Esophagus muscularis mucosa (tissue), 4 donors: Measurements from ENCODE around the gene UGGT1. TPM values are rescaled to one million over a fixed set of nuclear protein-coding genes. Genes with fewer than 3 reads are reported as not detected.

Source experiments
- DNase-seq: peaks from one replicate; pipeline ENCODE4 v3.0.0-alpha.2; 2017; ENCODE audit errors: extremely low spot score
- H3K27ac ChIP-seq, 4 donors: fragments of 200-600 bp; sonication (generic); replicated peaks in 1 of 4; 1 replicate in 3 of 4; 2 replicates in 1 of 4; pipeline ENCODE4 v1.5.1; 2016 to 2019; ENCODE audit warnings: mild to moderate bottlenecking in 1 of 4
- H3K27me3 ChIP-seq, 4 donors: fragments of 200-600 bp; sonication (generic); one replicate each; pipeline versions ENCODE4 v1.5.1 to v1.6.0; 2016 to 2019
- H3K36me3 ChIP-seq, 4 donors: fragments of 200-600 bp; sonication (generic); one replicate each; pipeline ENCODE4 v1.5.1; 2016 to 2019
- H3K4me1 ChIP-seq, 4 donors: fragments of 200-600 bp; sonication (generic); one replicate each; pipeline ENCODE4 v1.5.1; 2016 to 2019
- H3K4me3 ChIP-seq, 4 donors: fragments of 200-600 bp; sonication (generic); 1 replicate in 2 of 4; 2 replicates in 2 of 4; pipeline ENCODE4 v1.5.1; 2016 to 2019; ENCODE audit warnings: mild to moderate bottlenecking in 4 of 4, moderate library complexity in 1 of 4
- H3K9me3 ChIP-seq, 4 donors: fragments of 200-600 bp; sonication (generic); 1 replicate in 3 of 4; 2 replicates in 1 of 4; pipeline ENCODE4 v1.5.1; 2016 to 2019
- EP300 ChIP-seq: sonication (generic); formaldehyde crosslinking; IDR thresholded peaks from one replicate; pipeline ENCODE4 v1.6.1; 2017; ENCODE audit warnings: antibody characterized with exemption
- POLR2A ChIP-seq: fragments of 450-650 bp; IDR thresholded peaks from one replicate; pipeline ENCODE4 v1.6.1; 2017; ENCODE audit warnings: antibody characterized with exemption, moderate library complexity, mild to moderate bottlenecking, low read depth
- POLR2AphosphoS5 ChIP-seq, 2 donors: sonication (generic); formaldehyde crosslinking; IDR thresholded peaks; one replicate each; pipeline ENCODE4 v1.6.1; 2017; ENCODE audit warnings: antibody characterized with exemption in 2 of 2
- WGBS: methylation state at CpG from one replicate; pipeline ENCODE4 v1.1.5; 2018; 5-methylcytosine and 5-hydroxymethylcytosine counted together
- intact Hi-C: fragments of 100-400 bp; cut with DNase I; formaldehyde crosslinking; loops from one replicate; pipeline ENCODE4 v1.15.1; 2023
- total RNA-seq, 4 donors: library from RNA; depleted of rRNA; stranded (reverse); fragments of >200 nt; gene quantifications; one replicate each; pipeline versions ENCODE4 v1.1.0 to v1.2.1, GENCODE V29; 2016
- TF ChIP-seq, protein P1 (sequence below), 3 experiments: fragments of 200-600 bp in 2 of 3; fragments of 450-650 bp in 1 of 3; sonication (generic) in 2 of 3; IDR thresholded peaks; one replicate each; pipeline ENCODE4 v1.5.1; 2017 to 2019; ENCODE audit warnings: antibody characterized with exemption in 3 of 3, mild to moderate bottlenecking in 2 of 3, moderate library complexity in 1 of 3

UGGT1 gene
- total RNA-seq, 4 donors from 2014 or later: 27.0 to 32.4 (median 27.6) TPM

DNA sequence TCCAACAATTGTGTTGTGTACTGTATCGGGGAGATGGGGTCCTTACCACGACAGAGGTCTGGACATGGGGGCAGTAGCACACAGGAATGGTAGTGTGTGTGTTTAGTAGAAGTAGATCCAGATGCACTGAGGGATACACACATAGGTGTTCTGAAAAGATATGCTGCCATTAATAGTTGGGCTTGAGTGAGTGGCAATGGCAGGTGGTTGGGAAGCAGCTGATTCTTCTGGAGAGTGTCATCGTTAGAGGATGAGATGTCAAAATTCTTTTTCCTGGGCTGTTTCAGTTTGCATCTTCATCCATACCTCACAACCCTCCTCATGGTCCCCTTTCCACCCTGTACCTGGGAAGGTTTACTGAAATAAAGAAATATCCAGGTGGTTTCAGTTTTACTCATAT lies 66.6 kb downstream of the UGGT1 start:
- intact Hi-C loops: no loop called here
- no peaks in the 10 kb centered on the region for H3K9me3 ChIP-seq
- DNase-seq: no peak
- no peaks in the 10 kb centered on the region for H3K27me3 ChIP-seq
- TF ChIP-seq POLR2A (no peak), POLR2AphosphoS5 (IDR thresholded peaks at IDR 0.05) (no peak)
- WGBS: 95% methylated on average over 3 of the region's 3 CpGs
- H3K4me3 ChIP-seq: no peak overlapping the region
- peaks cover 20 to 92% (median 58%) of the 10 kb centered on the region in 4 donors for H3K36me3 ChIP-seq
- no peaks in the 10 kb centered on the region for H3K4me1 ChIP-seq
- no peak overlapping the region for H3K27ac ChIP-seq

DNA sequence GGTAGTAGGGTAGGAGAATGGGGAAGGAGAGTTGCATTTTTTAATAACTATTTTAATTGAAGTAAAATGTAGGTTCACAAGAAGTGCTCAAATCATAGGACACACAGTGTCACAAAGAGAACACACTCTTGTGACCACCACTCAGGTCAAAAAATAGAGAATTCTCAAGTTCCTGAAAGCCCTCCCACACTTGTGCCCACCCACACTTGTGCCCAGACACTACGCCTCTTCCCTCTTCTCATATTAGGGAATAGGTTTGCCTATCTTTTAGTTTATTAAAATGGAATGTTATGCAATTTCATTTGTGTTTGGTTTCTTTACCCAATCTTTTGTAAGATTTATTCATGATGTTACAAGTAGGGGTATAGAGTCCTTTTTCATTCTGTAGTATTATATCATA lies 67.2 kb downstream of the UGGT1 start:
- Histone ChIP-seq H3K27me3 (no peaks in the 10 kb centered on the region), H3K4me3 (no peak overlapping the region), H3K9me3 (no peaks in the 10 kb centered on the region), H3K4me1 (no peaks in the 10 kb centered on the region), H3K27ac (no peak overlapping the region), H3K36me3 (peaks cover 20 to 89% (median 61%) of the 10 kb centered on the region in 4 donors)
- intact Hi-C loops: no loop called here
- no peak for DNase-seq
- 94% methylated on average over 1 of the region's 1 CpG for WGBS
- TF ChIP-seq, protein P1, sequence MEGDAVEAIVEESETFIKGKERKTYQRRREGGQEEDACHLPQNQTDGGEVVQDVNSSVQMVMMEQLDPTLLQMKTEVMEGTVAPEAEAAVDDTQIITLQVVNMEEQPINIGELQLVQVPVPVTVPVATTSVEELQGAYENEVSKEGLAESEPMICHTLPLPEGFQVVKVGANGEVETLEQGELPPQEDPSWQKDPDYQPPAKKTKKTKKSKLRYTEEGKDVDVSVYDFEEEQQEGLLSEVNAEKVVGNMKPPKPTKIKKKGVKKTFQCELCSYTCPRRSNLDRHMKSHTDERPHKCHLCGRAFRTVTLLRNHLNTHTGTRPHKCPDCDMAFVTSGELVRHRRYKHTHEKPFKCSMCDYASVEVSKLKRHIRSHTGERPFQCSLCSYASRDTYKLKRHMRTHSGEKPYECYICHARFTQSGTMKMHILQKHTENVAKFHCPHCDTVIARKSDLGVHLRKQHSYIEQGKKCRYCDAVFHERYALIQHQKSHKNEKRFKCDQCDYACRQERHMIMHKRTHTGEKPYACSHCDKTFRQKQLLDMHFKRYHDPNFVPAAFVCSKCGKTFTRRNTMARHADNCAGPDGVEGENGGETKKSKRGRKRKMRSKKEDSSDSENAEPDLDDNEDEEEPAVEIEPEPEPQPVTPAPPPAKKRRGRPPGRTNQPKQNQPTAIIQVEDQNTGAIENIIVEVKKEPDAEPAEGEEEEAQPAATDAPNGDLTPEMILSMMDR (IDR thresholded peaks at IDR 0.05): no peak
- TF ChIP-seq EP300 (no peak), POLR2A (no peak), POLR2AphosphoS5 (IDR thresholded peaks at IDR 0.05) (no peak)

DNA sequence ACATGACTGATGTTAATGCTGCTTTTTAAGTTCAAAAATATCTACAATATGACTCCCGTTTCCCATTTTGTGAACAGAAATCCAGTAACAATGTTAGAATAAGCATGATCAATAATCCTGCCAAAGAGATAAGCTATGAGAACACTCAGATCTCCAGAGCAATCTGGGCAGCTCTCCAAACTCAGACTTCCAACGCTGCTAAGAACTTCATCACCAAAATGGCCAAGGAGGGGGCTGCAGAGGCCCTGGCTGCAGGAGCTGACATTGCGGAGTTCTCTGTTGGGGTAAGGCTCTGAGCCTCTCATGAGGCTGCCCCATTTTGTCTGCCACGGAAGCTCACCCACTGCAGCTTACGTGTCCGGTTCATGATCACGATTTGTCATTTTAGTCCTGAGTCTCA lies 68.4 kb downstream of the UGGT1 start:
- Histone ChIP-seq H3K4me3 (no peak overlapping the region), H3K4me1 (no peaks in the 10 kb centered on the region), H3K27me3 (no peaks in the 10 kb centered on the region), H3K36me3 (peaks cover 21 to 90% (median 54%) of the 10 kb centered on the region in 4 donors), H3K27ac (no peak overlapping the region), H3K9me3 (no peaks in the 10 kb centered on the region)
- no peak for DNase-seq
- 81% methylated on average over 7 of the region's 7 CpGs for WGBS
- intact Hi-C loops: no loop called here
- no peak for TF ChIP-seq POLR2A
- TF ChIP-seq, protein P1 (IDR thresholded peaks at IDR 0.05): no peak
- TF ChIP-seq POLR2AphosphoS5 (IDR thresholded peaks at IDR 0.05): no peak
- TF ChIP-seq EP300: no peak

DNA sequence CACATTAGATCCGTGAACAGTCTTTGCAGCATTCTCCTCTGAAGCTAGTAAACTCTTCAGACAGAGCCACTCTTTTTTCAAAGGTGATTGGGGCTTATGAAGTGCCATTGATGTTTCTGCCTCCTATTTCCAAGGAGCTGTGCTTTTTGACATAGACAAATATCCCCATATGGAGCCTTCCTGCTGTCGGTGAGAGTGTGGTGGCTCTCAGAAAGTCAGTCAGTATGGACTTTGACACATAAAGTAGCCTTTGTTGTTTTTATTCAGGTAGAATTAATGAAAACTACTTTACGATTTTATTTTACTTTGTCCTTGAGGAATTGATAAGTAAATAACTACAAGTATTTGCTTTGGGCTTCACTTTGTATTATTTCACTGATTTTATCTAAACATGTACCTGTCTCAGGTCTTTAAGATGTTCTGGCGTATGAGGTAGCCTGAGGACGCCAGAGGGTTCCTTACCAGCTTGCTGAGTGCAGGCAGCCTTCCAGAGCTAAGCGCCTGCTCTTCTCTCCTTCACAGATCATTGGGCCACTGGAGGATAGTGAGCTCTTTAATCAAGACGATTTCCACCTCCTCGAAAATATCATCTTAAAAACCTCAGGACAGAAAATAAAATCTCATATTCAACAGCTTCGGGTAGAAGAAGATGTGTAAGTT lies 69.7 kb downstream of the UGGT1 start:
- H3K9me3 ChIP-seq: no peaks in the 10 kb centered on the region
- 91% methylated on average over 9 of the region's 9 CpGs for WGBS

DNA sequence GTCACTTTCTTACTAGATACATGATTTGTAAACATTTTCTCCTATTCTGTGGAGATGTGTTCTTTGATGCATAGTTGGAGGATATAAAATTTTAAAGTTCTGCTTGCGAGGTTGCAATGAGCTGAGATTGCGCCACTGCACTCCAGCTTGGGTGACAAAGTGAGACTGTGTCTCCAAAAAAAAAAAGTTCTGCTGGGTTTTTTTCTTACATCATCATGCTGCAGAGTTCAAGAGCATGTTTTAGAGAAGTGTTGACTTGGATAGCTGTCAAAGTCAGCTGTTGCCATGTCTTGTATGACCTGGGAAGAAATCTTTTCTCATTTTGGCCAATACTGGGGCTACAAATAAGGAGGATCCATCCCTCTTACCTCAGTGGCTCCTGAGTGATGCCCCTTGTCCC lies 71.3 kb downstream of the UGGT1 start:
- Histone ChIP-seq H3K9me3 (no peaks in the 10 kb centered on the region), H3K4me3 (no peak overlapping the region), H3K27ac (no peak overlapping the region), H3K4me1 (no peaks in the 10 kb centered on the region), H3K27me3 (no peaks in the 10 kb centered on the region), H3K36me3 (peaks cover 31 to 94% (median 73%) of the 10 kb centered on the region in 4 donors)
- TF ChIP-seq POLR2A (no peak), POLR2AphosphoS5 (IDR thresholded peaks at IDR 0.05) (no peak), EP300 (no peak)
- TF ChIP-seq, protein P1 (IDR thresholded peaks at IDR 0.05): no peak
- 80% methylated on average over 2 of the region's 2 CpGs for WGBS
- intact Hi-C loops: no loop called here
- no peak for DNase-seq

More for the DNA sequence above, 69.7 kb downstream of the UGGT1 start:
- H3K4me3 ChIP-seq: no peak overlapping the region
- no peaks in the 10 kb centered on the region for H3K4me1 ChIP-seq
- H3K27ac ChIP-seq: no peak overlapping the region
- H3K27me3 ChIP-seq: no peaks in the 10 kb centered on the region
- peaks cover 27 to 94% (median 65%) of the 10 kb centered on the region in 4 donors for H3K36me3 ChIP-seq
- no peak for DNase-seq
- TF ChIP-seq POLR2A (no peak), EP300 (no peak), POLR2AphosphoS5 (IDR thresholded peaks at IDR 0.05) (no peak)
- TF ChIP-seq, protein P1 (IDR thresholded peaks at IDR 0.05): no peak
- intact Hi-C loops: no loop called here
